ENCODE data around the gene MTG2. TPM values are rescaled to one million over a fixed set of nuclear protein-coding genes. Genes with fewer than 3 reads are reported as not detected.

Gene MTG2
- total and polyA plus RNA-seq, 4 donors: 13.0 to 28.0 (median 24.4) TPM

DNA sequence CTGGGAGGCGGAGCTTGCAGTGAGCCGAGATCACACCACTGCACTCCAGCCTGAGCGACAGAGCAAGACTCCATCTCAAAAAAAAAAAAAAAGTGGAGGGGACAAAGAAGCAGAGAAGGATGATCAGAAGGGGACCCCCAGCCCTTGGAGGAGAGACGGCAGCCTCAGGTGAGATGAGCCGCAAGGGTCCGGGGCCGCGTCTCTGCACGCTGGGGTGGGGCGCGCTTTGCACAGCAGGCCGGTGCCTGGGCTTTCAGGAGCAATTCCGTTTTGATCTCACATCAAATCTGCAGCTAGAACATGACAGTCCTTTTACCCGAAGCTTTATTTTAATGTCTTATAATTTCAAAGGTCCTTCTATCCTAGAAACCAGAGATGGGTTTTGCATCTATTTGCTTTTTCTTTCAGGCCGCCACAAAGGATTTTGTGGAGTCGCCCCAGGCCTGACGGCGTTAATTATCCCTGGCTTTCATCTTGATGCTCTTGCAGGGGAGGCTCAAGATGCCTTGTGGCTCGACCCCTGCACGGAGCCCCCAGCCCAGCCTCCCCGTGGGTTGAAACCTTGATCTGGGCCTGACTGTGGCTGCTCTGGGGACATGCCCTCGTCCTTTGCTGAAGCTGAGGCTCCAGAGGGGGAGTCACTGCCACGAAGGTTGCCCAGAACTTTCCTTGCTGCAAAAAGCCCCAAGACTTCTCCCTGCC lies 20.0 kb downstream of the MTG2 start:
- no peak overlapping the region for H3K9ac ChIP-seq (ENCODE audit: low read depth in 1 of 2, low read length in 2 of 2)
- DNase-seq (ENCODE audit: low spot score): no peak
- peaks cover 17 to 46% (median 26%) of the 10 kb centered on the region in 4 donors for H3K36me3 ChIP-seq (ENCODE audit: control insufficient read depth in 4 of 4, insufficient read depth in 3 of 4, low read depth in 1 of 4, low read length in 3 of 4)
- H3K27me3 ChIP-seq (ENCODE audit: control insufficient read depth in 4 of 4, insufficient read depth in 4 of 4, low read length in 3 of 4): no peaks in the 10 kb centered on the region
- TF ChIP-seq RXRA (IDR thresholded peaks at IDR 0.05) (no peak), SP1 (IDR thresholded peaks at IDR 0.05) (no peak), FOXA2 (IDR thresholded peaks at IDR 0.05) (no peak), FOXA1 (IDR thresholded peaks at IDR 0.05) (no peak), GABPA (IDR thresholded peaks at IDR 0.05 in 1 of 2, conservative IDR thresholded peaks at IDR 0.05 in 1 of 2) (no peak), HNF4G (IDR thresholded peaks at IDR 0.05) (no peak), RAD21 (IDR thresholded peaks at IDR 0.05) (no peak), HNF4A (conservative IDR thresholded peaks at IDR 0.05) (no peak), NR2F2 (IDR thresholded peaks at IDR 0.05) (no peak), EGR1 (IDR thresholded peaks at IDR 0.05; ENCODE audit: low read depth in 2 of 2) (no peak), TAF1 (conservative IDR thresholded peaks at IDR 0.05) (no peak), JUND (IDR thresholded peaks at IDR 0.05) (no peak)
- TF ChIP-seq, protein P1, sequence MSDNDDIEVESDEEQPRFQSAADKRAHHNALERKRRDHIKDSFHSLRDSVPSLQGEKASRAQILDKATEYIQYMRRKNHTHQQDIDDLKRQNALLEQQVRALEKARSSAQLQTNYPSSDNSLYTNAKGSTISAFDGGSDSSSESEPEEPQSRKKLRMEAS (IDR thresholded peaks at IDR 0.05): no peak
- TF ChIP-seq, protein P2, sequence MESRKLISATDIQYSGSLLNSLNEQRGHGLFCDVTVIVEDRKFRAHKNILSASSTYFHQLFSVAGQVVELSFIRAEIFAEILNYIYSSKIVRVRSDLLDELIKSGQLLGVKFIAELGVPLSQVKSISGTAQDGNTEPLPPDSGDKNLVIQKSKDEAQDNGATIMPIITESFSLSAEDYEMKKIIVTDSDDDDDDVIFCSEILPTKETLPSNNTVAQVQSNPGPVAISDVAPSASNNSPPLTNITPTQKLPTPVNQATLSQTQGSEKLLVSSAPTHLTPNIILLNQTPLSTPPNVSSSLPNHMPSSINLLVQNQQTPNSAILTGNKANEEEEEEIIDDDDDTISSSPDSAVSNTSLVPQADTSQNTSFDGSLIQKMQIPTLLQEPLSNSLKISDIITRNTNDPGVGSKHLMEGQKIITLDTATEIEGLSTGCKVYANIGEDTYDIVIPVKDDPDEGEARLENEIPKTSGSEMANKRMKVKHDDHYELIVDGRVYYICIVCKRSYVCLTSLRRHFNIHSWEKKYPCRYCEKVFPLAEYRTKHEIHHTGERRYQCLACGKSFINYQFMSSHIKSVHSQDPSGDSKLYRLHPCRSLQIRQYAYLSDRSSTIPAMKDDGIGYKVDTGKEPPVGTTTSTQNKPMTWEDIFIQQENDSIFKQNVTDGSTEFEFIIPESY (IDR thresholded peaks at IDR 0.05): no peak
- TF ChIP-seq, protein P3, sequence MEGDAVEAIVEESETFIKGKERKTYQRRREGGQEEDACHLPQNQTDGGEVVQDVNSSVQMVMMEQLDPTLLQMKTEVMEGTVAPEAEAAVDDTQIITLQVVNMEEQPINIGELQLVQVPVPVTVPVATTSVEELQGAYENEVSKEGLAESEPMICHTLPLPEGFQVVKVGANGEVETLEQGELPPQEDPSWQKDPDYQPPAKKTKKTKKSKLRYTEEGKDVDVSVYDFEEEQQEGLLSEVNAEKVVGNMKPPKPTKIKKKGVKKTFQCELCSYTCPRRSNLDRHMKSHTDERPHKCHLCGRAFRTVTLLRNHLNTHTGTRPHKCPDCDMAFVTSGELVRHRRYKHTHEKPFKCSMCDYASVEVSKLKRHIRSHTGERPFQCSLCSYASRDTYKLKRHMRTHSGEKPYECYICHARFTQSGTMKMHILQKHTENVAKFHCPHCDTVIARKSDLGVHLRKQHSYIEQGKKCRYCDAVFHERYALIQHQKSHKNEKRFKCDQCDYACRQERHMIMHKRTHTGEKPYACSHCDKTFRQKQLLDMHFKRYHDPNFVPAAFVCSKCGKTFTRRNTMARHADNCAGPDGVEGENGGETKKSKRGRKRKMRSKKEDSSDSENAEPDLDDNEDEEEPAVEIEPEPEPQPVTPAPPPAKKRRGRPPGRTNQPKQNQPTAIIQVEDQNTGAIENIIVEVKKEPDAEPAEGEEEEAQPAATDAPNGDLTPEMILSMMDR (IDR thresholded peaks at IDR 0.05; ENCODE audit: low read depth, low read length, missing input control): no peak
- TF ChIP-seq, protein P4, sequence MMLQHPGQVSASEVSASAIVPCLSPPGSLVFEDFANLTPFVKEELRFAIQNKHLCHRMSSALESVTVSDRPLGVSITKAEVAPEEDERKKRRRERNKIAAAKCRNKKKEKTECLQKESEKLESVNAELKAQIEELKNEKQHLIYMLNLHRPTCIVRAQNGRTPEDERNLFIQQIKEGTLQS (IDR thresholded peaks at IDR 0.05): no peak
- H3K4me1 ChIP-seq (ENCODE audit: control insufficient read depth in 4 of 4, insufficient read depth in 4 of 4, low read length in 3 of 4): no peaks in the 10 kb centered on the region
- no peak overlapping the region for H3K4me3 ChIP-seq (ENCODE audit: low read depth in 1 of 3, low read length in 3 of 3)
- H3K27ac ChIP-seq (ENCODE audit: low read depth in 1 of 2, low read length in 2 of 2): no peak overlapping the region
- 93% methylated on average over 23 of the region's 23 CpGs for WGBS
- H3K9me3 ChIP-seq (ENCODE audit: control insufficient read depth in 4 of 4, low read length in 3 of 4): no peaks in the 10 kb centered on the region

DNA sequence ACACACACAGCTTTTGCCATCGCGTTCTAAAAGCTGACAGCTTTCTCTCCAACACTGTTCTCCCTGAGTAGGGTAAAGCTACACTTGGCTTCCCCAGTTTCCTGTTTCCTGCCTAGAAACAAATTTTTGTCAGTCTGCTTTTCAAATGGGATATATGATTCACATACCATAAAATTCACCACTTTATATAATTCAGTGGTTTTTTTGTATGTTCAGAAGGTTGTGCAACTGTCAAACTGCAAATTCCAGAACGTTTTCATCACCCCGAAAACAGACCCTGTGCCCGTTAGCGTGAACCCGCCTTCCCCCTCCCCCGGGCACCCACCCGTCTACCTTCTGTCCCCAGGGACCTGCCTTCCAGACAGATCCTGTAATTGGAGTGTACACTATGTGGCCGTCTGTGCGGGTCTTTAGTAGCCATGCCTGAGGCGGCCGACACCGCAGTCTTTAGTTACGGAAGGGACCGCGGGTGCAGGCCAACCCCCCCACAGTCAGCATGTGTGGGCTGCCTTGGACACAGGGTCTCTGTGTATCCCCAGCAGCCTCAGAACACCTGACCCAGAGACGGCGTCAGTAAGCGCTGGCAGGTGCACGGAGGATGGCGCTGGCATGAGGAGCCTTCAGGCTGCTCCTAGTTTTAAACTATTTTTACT lies 20.7 kb downstream of the MTG2 start:
- Histone ChIP-seq H3K36me3 (ENCODE audit: control insufficient read depth in 4 of 4, insufficient read depth in 3 of 4, low read depth in 1 of 4, low read length in 3 of 4) (peaks cover 11 to 39% (median 21%) of the 10 kb centered on the region in 4 donors), H3K9me3 (ENCODE audit: control insufficient read depth in 4 of 4, low read length in 3 of 4) (no peaks in the 10 kb centered on the region), H3K9ac (ENCODE audit: low read depth in 1 of 2, low read length in 2 of 2) (no peak overlapping the region), H3K4me1 (ENCODE audit: control insufficient read depth in 4 of 4, insufficient read depth in 4 of 4, low read length in 3 of 4) (no peaks in the 10 kb centered on the region), H3K27ac (ENCODE audit: low read depth in 1 of 2, low read length in 2 of 2) (no peak overlapping the region), H3K4me3 (ENCODE audit: low read depth in 1 of 3, low read length in 3 of 3) (no peak overlapping the region), H3K27me3 (ENCODE audit: control insufficient read depth in 4 of 4, insufficient read depth in 4 of 4, low read length in 3 of 4) (no peaks in the 10 kb centered on the region)
- DNase-seq (ENCODE audit: low spot score): no peak
- 90% methylated on average over 22 of the region's 22 CpGs for WGBS
- TF ChIP-seq JUND (IDR thresholded peaks at IDR 0.05) (no peak), SP1 (IDR thresholded peaks at IDR 0.05) (no peak), HNF4G (IDR thresholded peaks at IDR 0.05) (no peak), FOXA2 (IDR thresholded peaks at IDR 0.05) (no peak), EGR1 (IDR thresholded peaks at IDR 0.05; ENCODE audit: low read depth in 2 of 2) (no peak), FOXA1 (IDR thresholded peaks at IDR 0.05) (no peak), GABPA (IDR thresholded peaks at IDR 0.05 in 1 of 2, conservative IDR thresholded peaks at IDR 0.05 in 1 of 2) (no peak), RXRA (IDR thresholded peaks at IDR 0.05) (no peak)
- TF ChIP-seq, protein P4 (IDR thresholded peaks at IDR 0.05): no peak
- TF ChIP-seq, protein P3 (IDR thresholded peaks at IDR 0.05; ENCODE audit: low read depth, low read length, missing input control): no peak
- TF ChIP-seq, protein P1 (IDR thresholded peaks at IDR 0.05): no peak
- TF ChIP-seq, protein P2 (IDR thresholded peaks at IDR 0.05): no peak

Measured in liver (tissue), 9 donors.